Activated CD8-positive, alpha-beta memory T cell treated with anti-CD3 and anti-CD28 coated beads for 36 hours (primary cell): Measurements from ENCODE around the gene APOL2. TPM values are rescaled to one million over a fixed set of nuclear protein-coding genes. Genes with fewer than 3 reads are reported as not detected.
"Not testable (repeated sequence)": the region's sequence is repeated elsewhere in the genome, so short reads cannot be mapped to it uniquely, and the experiment has no call there.

ENCODE experiments used
- CTCF ChIA-PET: fragments of 350-600 bp; sonication (Branson Sonifier 250); formaldehyde crosslinking; loops from one replicate; lab custom pipeline; 2021; ENCODE audit warnings: antibody characterized with exemption; lab: Charles Lee
- POLR2A ChIA-PET: fragments of 350-600 bp; sonication (Branson Sonifier 250); formaldehyde crosslinking; loops from one replicate; lab custom pipeline; 2021; ENCODE audit warnings: antibody characterized with exemption; lab: Charles Lee
- total RNA-seq, 2 experiments: library from RNA; stranded (reverse); gene quantifications; one replicate each; pipeline ENCODE4 v1.2.3, GENCODE V29; 2021

APOL2 gene
- total RNA-seq, 2 experiments from 2014 or later = 60.2 to 61.2 TPM

GRCh38 chr22:36232715-36233401, 6.5 kb downstream of the APOL2 start:
- ChIA-PET POLR2A (no interaction called here), CTCF (interaction anchor here (0.8 kb wide), 1 partner anchor 53 kb away, joined by 5 read pairs; no protein-coding TSS in a partner anchor)

GRCh38 chr22:36231051-36231450, 8.3 kb downstream of the APOL2 start:
- POLR2A ChIA-PET = not testable (repeated sequence)

GRCh38 chr22:36229649-36230048, 9.7 kb downstream of the APOL2 start:
- POLR2A ChIA-PET, CTCF ChIA-PET: not testable (repeated sequence)

More at GRCh38 chr22:36231051-36231450, 8.3 kb downstream of the APOL2 start:
- CTCF ChIA-PET = not testable (repeated sequence)

- CTCF ChIA-PET = no interaction called here
- POLR2A ChIA-PET = no interaction called here
Measured at GRCh38 chr22:36228944-36229343, 10.4 kb downstream of the APOL2 start.

GRCh38 chr22:36228369-36228768, 11.0 kb downstream of the APOL2 start:
- CTCF ChIA-PET = not testable (repeated sequence)

GRCh38 chr22:36227806-36228205, 11.5 kb downstream of the APOL2 start:
- CTCF ChIA-PET = interaction anchor here (0.8 to 1.4 kb wide), 2 partner anchors 11 to 50 kb away, joined by 3 to 4 read pairs; partner anchors contain the start of gene APOL2
- POLR2A ChIA-PET = interaction anchor here (0.7 kb wide), 3 partner anchors 24 to 243 kb away, joined by 6 to 16 read pairs (median 12); no protein-coding TSS in a partner anchor

More at GRCh38 chr22:36228369-36228768, 11.0 kb downstream of the APOL2 start:
- POLR2A ChIA-PET = not testable (repeated sequence)

- ChIA-PET CTCF (interaction anchor here (0.7 to 1.8 kb wide), 4 partner anchors 9 to 144 kb away, joined by 3 to 6 read pairs (median 4); partner anchors contain the start of gene APOL2), POLR2A (interaction anchor here (0.7 kb wide), 3 partner anchors 24 to 244 kb away, joined by 6 to 16 read pairs (median 12); no protein-coding TSS in a partner anchor)
Measured at GRCh38 chr22:36227396-36227795, 11.9 kb downstream of the APOL2 start.

GRCh38 chr22:36226189-36226588, 13.1 kb downstream of the APOL2 start:
- ChIA-PET CTCF (interaction anchor here (1.8 kb wide), 1 partner anchor 10 kb away, joined by 4 read pairs; no protein-coding TSS in a partner anchor), POLR2A (no interaction called here)

- ChIA-PET POLR2A (no interaction called here), CTCF (interaction anchor here (0.6 to 1.8 kb wide), 2 partner anchors 11 to 51 kb away, joined by 3 to 4 read pairs; no protein-coding TSS in a partner anchor)
Measured at GRCh38 chr22:36225333-36225922, 13.9 kb downstream of the APOL2 start.

GRCh38 chr22:36224245-36224644, 15.1 kb downstream of the APOL2 start:
- POLR2A ChIA-PET = no interaction called here
- CTCF ChIA-PET = no interaction called here

GRCh38 chr22:36223504-36223903, 15.8 kb downstream of the APOL2 start:
- POLR2A ChIA-PET = interaction anchor here (0.6 kb wide), 1 partner anchor 71 kb away, joined by 3 read pairs; no protein-coding TSS in a partner anchor
- CTCF ChIA-PET = interaction anchor here (1.5 kb wide), 1 partner anchor 29 kb away, joined by 3 read pairs; no protein-coding TSS in a partner anchor

GRCh38 chr22:36222887-36223450, 16.4 kb downstream of the APOL2 start:
- ChIA-PET CTCF (interaction anchor here (1.3 to 1.5 kb wide), 2 partner anchors 19 to 28 kb away, joined by 3 read pairs; no protein-coding TSS in a partner anchor), POLR2A (no interaction called here)

- CTCF ChIA-PET = interaction anchor here (0.6 to 1.5 kb wide), 3 partner anchors 20 to 58 kb away, joined by 3 read pairs; no protein-coding TSS in a partner anchor
- POLR2A ChIA-PET = no interaction called here
Measured at GRCh38 chr22:36221799-36222751, 17.3 kb downstream of the APOL2 start.

- CTCF ChIA-PET = no interaction called here
- POLR2A ChIA-PET = no interaction called here
Measured at GRCh38 chr22:36220451-36220921, 18.8 kb downstream of the APOL2 start.

GRCh38 chr22:36218648-36219193, 20.6 kb downstream of the APOL2 start:
- ChIA-PET CTCF (no interaction called here), POLR2A (no interaction called here)

- ChIA-PET POLR2A (no interaction called here), CTCF (no interaction called here)
Measured at GRCh38 chr22:36215981-36216380, 23.3 kb downstream of the APOL2 start.

- POLR2A ChIA-PET = no interaction called here
Measured at GRCh38 chr22:36213586-36213985, 25.7 kb downstream of the APOL2 start.

GRCh38 chr22:36212901-36213300, 26.4 kb downstream of the APOL2 start:
- POLR2A ChIA-PET = no interaction called here
- CTCF ChIA-PET = no interaction called here

More at GRCh38 chr22:36213586-36213985, 25.7 kb downstream of the APOL2 start:
- CTCF ChIA-PET = interaction anchor here (0.6 kb wide), 1 partner anchor 85 kb away, joined by 3 read pairs; no protein-coding TSS in a partner anchor
